Liver (tissue), 9 donors: Measurements from ENCODE around the gene FGL2. TPM values are rescaled to one million over a fixed set of nuclear protein-coding genes. Genes with fewer than 3 reads are reported as not detected.
"Not testable (repeated sequence)": the region's sequence is repeated elsewhere in the genome, so short reads cannot be mapped to it uniquely, and the experiment has no call there.

Source experiments
- DNase-seq: peaks from one replicate; pipeline ENCODE4 v3.0.0-alpha.2; 2017; ENCODE audit warnings: low spot score
- H3K27ac ChIP-seq, 2 donors: one replicate each; pipeline ENCODE4 v1.7.0; 2013; ENCODE audit warnings: inconsistent platforms in 2 of 2, low read length in 2 of 2, control low read depth in 1 of 2, low read depth in 1 of 2, mild to moderate bottlenecking in 1 of 2
- H3K27me3 ChIP-seq, 4 donors: one replicate each; pipeline versions ENCODE4 v1.6.1 to v1.7.0; 2013; ENCODE audit warnings: low read length in 3 of 4, inconsistent platforms in 1 of 4, mild to moderate bottlenecking in 1 of 4, moderate library complexity in 1 of 4; ENCODE audit not compliant: control insufficient read depth in 4 of 4, insufficient read depth in 4 of 4
- H3K36me3 ChIP-seq, 4 donors: one replicate each; pipeline versions ENCODE4 v1.6.1 to v1.7.0; 2013; ENCODE audit warnings: low read length in 3 of 4, mild to moderate bottlenecking in 3 of 4, low read depth in 1 of 4, moderate library complexity in 1 of 4; ENCODE audit not compliant: control insufficient read depth in 4 of 4, insufficient read depth in 3 of 4
- H3K4me1 ChIP-seq, 4 donors: one replicate each; pipeline versions ENCODE4 v1.6.1 to v1.7.0; 2013; ENCODE audit warnings: low read length in 3 of 4, mild to moderate bottlenecking in 3 of 4, moderate library complexity in 1 of 4; ENCODE audit not compliant: control insufficient read depth in 4 of 4, insufficient read depth in 4 of 4
- H3K4me3 ChIP-seq, 3 donors: one replicate each; pipeline versions ENCODE4 v1.6.1 to v1.7.0; 2013; ENCODE audit warnings: low read length in 3 of 3, control low read depth in 1 of 3, low read depth in 1 of 3, mild to moderate bottlenecking in 1 of 3
- H3K9ac ChIP-seq, 2 donors: one replicate each; pipeline ENCODE4 v1.7.0; 2013; ENCODE audit warnings: low read length in 2 of 2, mild to moderate bottlenecking in 2 of 2, moderate library complexity in 2 of 2, control low read depth in 1 of 2, low read depth in 1 of 2
- H3K9me3 ChIP-seq, 4 donors: one replicate each; pipeline versions ENCODE4 v1.6.1 to v1.7.0; 2013; ENCODE audit warnings: low read length in 3 of 4; ENCODE audit not compliant: control insufficient read depth in 4 of 4
- EGR1 ChIP-seq, 2 donors: IDR thresholded peaks; 2 replicates each; pipeline ENCODE4 v1.6.1; 2016 to 2018; ENCODE audit warnings: antibody characterized with exemption in 2 of 2, low read depth in 2 of 2
- FOXA2 ChIP-seq: IDR thresholded peaks from 2 replicates; pipeline ENCODE4 v1.6.1; 2016; ENCODE audit warnings: antibody characterized with exemption
- GABPA ChIP-seq, 2 donors: IDR thresholded peaks in 1 of 2; conservative IDR thresholded peaks in 1 of 2; 2 replicates each; pipeline ENCODE4 v1.6.1; 2016; ENCODE audit warnings: antibody characterized with exemption in 2 of 2, mild to moderate bottlenecking in 1 of 2, moderate library complexity in 1 of 2
- HNF4A ChIP-seq, 2 donors: conservative IDR thresholded peaks; 2 replicates each; pipeline ENCODE4 v1.6.1; 2016; ENCODE audit warnings: antibody characterized with exemption in 2 of 2, mild to moderate bottlenecking in 2 of 2
- HNF4G ChIP-seq: IDR thresholded peaks from 2 replicates; pipeline ENCODE4 v1.6.1; 2016; ENCODE audit warnings: antibody characterized with exemption
- JUND ChIP-seq, 2 donors: IDR thresholded peaks; 2 replicates each; pipeline ENCODE4 v1.6.1; 2016; ENCODE audit warnings: antibody characterized with exemption in 2 of 2
- NR2F2 ChIP-seq: IDR thresholded peaks from 2 replicates; pipeline ENCODE4 v1.6.1; 2016; ENCODE audit warnings: antibody characterized with exemption
- RAD21 ChIP-seq, 2 donors: IDR thresholded peaks; 2 replicates each; pipeline ENCODE4 v1.6.1; 2016; ENCODE audit warnings: antibody characterized with exemption in 2 of 2, mild to moderate bottlenecking in 2 of 2
- RXRA ChIP-seq, 2 donors: IDR thresholded peaks; 2 replicates each; pipeline ENCODE4 v1.6.1; 2017 to 2018; ENCODE audit warnings: antibody characterized with exemption in 2 of 2, mild to moderate bottlenecking in 1 of 2
- WGBS: extraction: QIAGEN DNeasy Blood & Tissue Kit; methylation state at CpG from one replicate; pipeline ENCODE4 v1.1.7; 2013; 5-methylcytosine and 5-hydroxymethylcytosine counted together
- polyA plus RNA-seq, 2 donors: library from polyadenylated mRNA; stranded (reverse) in 1 of 2; unstranded in 1 of 2; fragments of 200-250 nt in 1 of 2; fragments of >200 nt in 1 of 2; fragmentation: Nextera tagmentation in 1 of 2; extraction: Ambion mirVana in 1 of 2; gene quantifications; one replicate each; pipeline versions ENCODE4 v1.2.1 to v1.2.3, GENCODE V29; 2013 to 2015
- total RNA-seq, 2 donors: library from RNA; depleted of rRNA; stranded (reverse); fragments of >200 nt; gene quantifications; one replicate each; pipeline ENCODE4 v1.2.3, GENCODE V29; 2014
- TF ChIP-seq, protein P1 (sequence below): IDR thresholded peaks from 2 replicates; pipeline ENCODE4 v1.6.1; 2016; ENCODE audit warnings: antibody characterized with exemption
- TF ChIP-seq, protein P2 (sequence below): fragments of 150-350 bp; IDR thresholded peaks from 2 replicates; pipeline ENCODE4 v1.5.1; 2017; ENCODE audit warnings: improper control_type of control experiment, low read depth, low read length; ENCODE audit not compliant: missing input control
- TF ChIP-seq, protein P3 (sequence below): IDR thresholded peaks from 2 replicates; pipeline ENCODE4 v1.6.1; 2016; ENCODE audit warnings: antibody characterized with exemption
- donor health status: healthy.
- donor health status: healthy.
- donor health status: healthy.
- donor health status: healthy.
- donor health status: healthy.

FGL2 gene
- total and polyA plus RNA-seq, 4 donors, result 2.7 to 21.7 (median 13.6) TPM

DNA sequence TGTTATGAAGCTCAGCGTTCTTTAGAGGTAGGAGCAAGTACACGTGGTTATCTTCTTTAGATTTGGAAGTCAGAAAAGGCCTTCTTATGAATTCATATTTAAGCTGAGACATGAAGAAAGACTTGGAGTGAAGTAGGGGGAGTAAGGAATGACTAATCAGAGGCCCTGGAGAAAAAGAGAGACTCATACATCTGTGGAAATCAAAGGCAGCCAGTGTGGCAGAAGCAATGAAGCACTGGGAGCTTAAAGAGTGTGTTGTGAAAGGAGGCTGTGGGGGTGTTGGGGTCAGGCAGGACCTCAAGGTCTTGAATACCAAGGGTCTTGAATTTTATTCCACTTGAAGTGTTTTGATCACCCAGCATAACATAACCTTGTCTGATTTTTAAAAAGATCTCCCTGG lies 35.7 kb upstream of the FGL2 start:
- 96% methylated on average over 2 of the region's 2 CpGs for WGBS
- DNase-seq, result no peak
- Histone ChIP-seq H3K27me3 (no peaks in the 10 kb centered on the region), H3K9ac (no peak overlapping the region), H3K4me1 (peaks cover 0 to 3% (median 0%) of the 10 kb centered on the region in 4 donors), H3K36me3 (no peaks in the 10 kb centered on the region), H3K4me3 (no peak overlapping the region), H3K9me3 (no peaks in the 10 kb centered on the region), H3K27ac (no peak overlapping the region)
- no peak for TF ChIP-seq NR2F2
- no peak for TF ChIP-seq GABPA (IDR thresholded peaks at IDR 0.05 in 1 of 2, conservative IDR thresholded peaks at IDR 0.05 in 1 of 2)
- TF ChIP-seq, protein P1, sequence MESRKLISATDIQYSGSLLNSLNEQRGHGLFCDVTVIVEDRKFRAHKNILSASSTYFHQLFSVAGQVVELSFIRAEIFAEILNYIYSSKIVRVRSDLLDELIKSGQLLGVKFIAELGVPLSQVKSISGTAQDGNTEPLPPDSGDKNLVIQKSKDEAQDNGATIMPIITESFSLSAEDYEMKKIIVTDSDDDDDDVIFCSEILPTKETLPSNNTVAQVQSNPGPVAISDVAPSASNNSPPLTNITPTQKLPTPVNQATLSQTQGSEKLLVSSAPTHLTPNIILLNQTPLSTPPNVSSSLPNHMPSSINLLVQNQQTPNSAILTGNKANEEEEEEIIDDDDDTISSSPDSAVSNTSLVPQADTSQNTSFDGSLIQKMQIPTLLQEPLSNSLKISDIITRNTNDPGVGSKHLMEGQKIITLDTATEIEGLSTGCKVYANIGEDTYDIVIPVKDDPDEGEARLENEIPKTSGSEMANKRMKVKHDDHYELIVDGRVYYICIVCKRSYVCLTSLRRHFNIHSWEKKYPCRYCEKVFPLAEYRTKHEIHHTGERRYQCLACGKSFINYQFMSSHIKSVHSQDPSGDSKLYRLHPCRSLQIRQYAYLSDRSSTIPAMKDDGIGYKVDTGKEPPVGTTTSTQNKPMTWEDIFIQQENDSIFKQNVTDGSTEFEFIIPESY, result no peak

DNA sequence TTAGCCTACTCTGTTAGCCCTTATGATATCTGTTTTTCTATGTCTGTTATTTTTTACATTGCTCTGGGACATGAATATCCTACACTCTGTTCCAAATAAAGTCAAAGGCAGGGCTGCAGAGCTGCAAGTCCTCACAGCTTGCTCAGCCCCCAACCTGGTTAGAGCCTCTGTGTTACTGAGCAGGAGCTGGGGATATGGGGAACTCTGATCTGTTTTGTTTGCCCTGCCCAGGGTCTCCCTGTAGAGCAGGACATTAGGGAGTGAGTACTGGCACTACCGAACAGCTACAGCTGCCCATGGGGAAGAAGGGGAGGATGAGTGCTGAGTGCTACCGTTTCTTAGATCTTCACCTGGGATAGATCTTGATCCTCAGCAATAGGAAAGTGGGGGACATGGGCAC lies 32.8 kb upstream of the FGL2 start:
- Histone ChIP-seq H3K9ac (no peak overlapping the region), H3K27ac (no peak overlapping the region), H3K4me1 (no peaks in the 10 kb centered on the region), H3K9me3 (no peaks in the 10 kb centered on the region), H3K27me3 (no peaks in the 10 kb centered on the region), H3K4me3 (no peak overlapping the region), H3K36me3 (no peaks in the 10 kb centered on the region)
- no peak for DNase-seq
- 96% methylated on average over 2 of the region's 2 CpGs for WGBS
- TF ChIP-seq EGR1 (IDR thresholded peaks at IDR 0.05; ENCODE audit: low read depth in 2 of 2), result no peak
- TF ChIP-seq, protein P2, sequence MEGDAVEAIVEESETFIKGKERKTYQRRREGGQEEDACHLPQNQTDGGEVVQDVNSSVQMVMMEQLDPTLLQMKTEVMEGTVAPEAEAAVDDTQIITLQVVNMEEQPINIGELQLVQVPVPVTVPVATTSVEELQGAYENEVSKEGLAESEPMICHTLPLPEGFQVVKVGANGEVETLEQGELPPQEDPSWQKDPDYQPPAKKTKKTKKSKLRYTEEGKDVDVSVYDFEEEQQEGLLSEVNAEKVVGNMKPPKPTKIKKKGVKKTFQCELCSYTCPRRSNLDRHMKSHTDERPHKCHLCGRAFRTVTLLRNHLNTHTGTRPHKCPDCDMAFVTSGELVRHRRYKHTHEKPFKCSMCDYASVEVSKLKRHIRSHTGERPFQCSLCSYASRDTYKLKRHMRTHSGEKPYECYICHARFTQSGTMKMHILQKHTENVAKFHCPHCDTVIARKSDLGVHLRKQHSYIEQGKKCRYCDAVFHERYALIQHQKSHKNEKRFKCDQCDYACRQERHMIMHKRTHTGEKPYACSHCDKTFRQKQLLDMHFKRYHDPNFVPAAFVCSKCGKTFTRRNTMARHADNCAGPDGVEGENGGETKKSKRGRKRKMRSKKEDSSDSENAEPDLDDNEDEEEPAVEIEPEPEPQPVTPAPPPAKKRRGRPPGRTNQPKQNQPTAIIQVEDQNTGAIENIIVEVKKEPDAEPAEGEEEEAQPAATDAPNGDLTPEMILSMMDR, result no peak
- no peak for TF ChIP-seq HNF4A (conservative IDR thresholded peaks at IDR 0.05)
- no peak for TF ChIP-seq RAD21 (IDR thresholded peaks at IDR 0.05)
- TF ChIP-seq HNF4G, result no peak
- TF ChIP-seq, protein P3, sequence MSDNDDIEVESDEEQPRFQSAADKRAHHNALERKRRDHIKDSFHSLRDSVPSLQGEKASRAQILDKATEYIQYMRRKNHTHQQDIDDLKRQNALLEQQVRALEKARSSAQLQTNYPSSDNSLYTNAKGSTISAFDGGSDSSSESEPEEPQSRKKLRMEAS, result no peak
- TF ChIP-seq JUND (IDR thresholded peaks at IDR 0.05), result no peak
- no peak for TF ChIP-seq RXRA (IDR thresholded peaks at IDR 0.05)
- no peak for TF ChIP-seq FOXA2
- TF ChIP-seq GABPA (IDR thresholded peaks at IDR 0.05 in 1 of 2, conservative IDR thresholded peaks at IDR 0.05 in 1 of 2), result no peak

DNA sequence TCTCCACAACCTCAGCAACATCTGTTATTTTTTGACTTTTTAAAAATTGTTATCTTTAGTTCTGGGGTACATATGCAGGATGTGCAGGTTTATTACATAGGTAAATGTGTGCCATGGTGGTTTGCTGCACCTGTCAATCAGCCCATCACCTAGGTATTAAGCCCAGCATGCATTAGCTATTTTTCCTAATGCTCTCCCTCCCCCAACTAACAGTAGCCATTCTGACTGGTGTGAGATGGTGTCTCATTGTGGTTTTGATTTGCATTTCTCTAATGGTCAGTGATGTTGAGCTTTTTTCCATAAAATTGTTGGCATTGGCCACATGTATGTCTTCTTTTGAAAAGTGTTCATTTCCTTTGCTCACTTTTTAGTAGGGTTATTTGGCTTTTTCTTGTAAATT lies 29.2 kb upstream of the FGL2 start:
- not testable (repeated sequence) for H3K27ac ChIP-seq, H3K9me3 ChIP-seq, H3K36me3 ChIP-seq, H3K4me1 ChIP-seq, H3K27me3 ChIP-seq, DNase-seq, H3K4me3 ChIP-seq, H3K9ac ChIP-seq
